ENCODE data around the gene KRTAP16-1. TPM values are rescaled to one million over a fixed set of nuclear protein-coding genes. Genes with fewer than 3 reads are reported as not detected.
A peak's percentile ranks its signal among the peaks of the same experiment; 100 is the strongest.

Gene KRTAP16-1
- total and polyA plus RNA-seq, 2 of the 8 experiments (the other 6 are each of a cell fraction or from before 2014, with no cell fraction given), result not detected

DNA sequence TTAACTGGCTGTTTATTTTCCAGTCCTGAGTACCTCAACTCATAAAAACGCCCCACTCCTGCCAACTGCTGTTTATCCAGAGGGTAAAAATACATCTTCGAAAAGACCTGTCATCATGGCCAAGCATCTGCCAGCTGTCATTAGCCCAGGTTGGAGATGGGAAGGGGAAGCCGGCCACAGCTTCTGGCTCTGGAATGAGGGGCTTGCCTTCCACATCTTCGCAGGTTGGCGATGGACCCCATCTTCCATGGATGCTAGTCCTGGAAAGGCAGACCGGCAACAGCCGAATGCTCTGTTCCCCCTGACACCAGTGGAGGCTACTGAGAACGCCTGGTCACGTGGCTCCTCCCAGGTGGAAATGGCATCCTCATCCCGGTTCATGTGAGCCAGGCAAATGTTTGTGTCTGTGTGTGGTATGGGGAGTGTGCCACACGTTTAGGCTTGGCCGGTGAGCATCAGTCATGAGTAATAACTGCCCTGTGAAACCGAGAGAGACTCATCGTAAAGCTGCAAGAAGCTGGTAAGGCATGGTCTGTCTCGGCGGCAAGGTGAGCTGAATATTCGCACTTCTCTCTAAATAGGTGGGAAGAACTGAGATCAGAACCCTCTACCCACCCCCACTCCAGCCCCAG, 6.8 kb upstream of the KRTAP16-1 start:
- CTCF ChIA-PET (ENCODE audit: partially characterized antibody), result interaction anchor here (2.7 kb wide), 1 partner anchor 13 kb away, joined by 9 read pairs; no protein-coding TSS in a partner anchor
- H3K56ac ChIP-seq (replicated peaks; ENCODE audit: insufficient read length, low read depth, low read length), result no peak overlapping the region
- H3K18ac ChIP-seq (ENCODE audit: extremely low read depth, low read length), result no peak overlapping the region
- H3K27ac ChIP-seq (ENCODE audit: low read depth, low read length), result no peak overlapping the region
- H3K9me3 ChIP-seq (ENCODE audit: insufficient read depth in 2 of 2, low read depth in 1 of 2, low read length in 1 of 2), result 0 out of 4 replicates have a peak, but pooled peaks cover 0 to 5% of the 10 kb centered on the region in 2 experiments
- H3K14ac ChIP-seq (ENCODE audit: insufficient read length), result no peak overlapping the region
- H2BK120ac ChIP-seq (replicated peaks; ENCODE audit: low read depth, low read length), result no peak overlapping the region
- no peaks in the 10 kb centered on the region for H3K36me3 ChIP-seq (ENCODE audit: control insufficient read depth in 2 of 4, insufficient read depth in 4 of 4, low read length in 3 of 4)
- H3K23me2 ChIP-seq (ENCODE audit: low read depth, low read length), result no peaks in the 10 kb centered on the region
- no peaks in the 10 kb centered on the region for H3K79me2 ChIP-seq (ENCODE audit: control insufficient read depth in 1 of 2, insufficient read depth in 2 of 2, low read length in 2 of 2)
- no peak overlapping the region for H4K5ac ChIP-seq (ENCODE audit: insufficient read length, low read depth, low read length)
- H2BK20ac ChIP-seq (ENCODE audit: low read length), result no peak overlapping the region
- no peak overlapping the region for H3K23ac ChIP-seq (ENCODE audit: insufficient read length)
- H4K20me1 ChIP-seq (replicated peaks in 1 of 2; ENCODE audit: control insufficient read depth in 1 of 2, insufficient read depth in 2 of 2, low read length in 2 of 2), result no peaks in the 10 kb centered on the region
- no peaks in the 10 kb centered on the region for H3K27me3 ChIP-seq (replicated peaks in 1 of 4; ENCODE audit: control insufficient read depth in 3 of 4, extremely low read depth in 1 of 4, insufficient read depth in 3 of 4, low read length in 3 of 4)
- H2AFZ ChIP-seq (ENCODE audit: low read length), result no peak overlapping the region
- peak overlapping the region; percentile 48; the same call in 1 of the 2 replicates for H4K8ac ChIP-seq (ENCODE audit: extremely low read depth, insufficient read depth, low read length)
- no peaks in the 10 kb centered on the region for H3K79me1 ChIP-seq (ENCODE audit: low read depth, low read length)
- 89% methylated on average over 17 of the region's 17 CpGs; no CpG with 5 or more reads in 1 of the 2 experiments for WGBS, 2 experiments (ENCODE audit: extremely low coverage in 1 of 2, insufficient coverage in 1 of 2, insufficient read length in 1 of 2, insufficient replicate concordance in 2 of 2, low coverage in 1 of 2, low lambda C conversion rate in 2 of 2, missing lambda C conversion rate in 1 of 2)
- H3K4me3 ChIP-seq (ENCODE audit: extremely low read depth in 1 of 4, insufficient read depth in 2 of 4, low read depth in 3 of 4, low read length in 4 of 4), result no peak overlapping the region
- H3K4me1 ChIP-seq (replicated peaks in 1 of 4; ENCODE audit: control insufficient read depth in 3 of 4, insufficient read depth in 4 of 4, low read length in 3 of 4), result 0 out of 7 replicates have a peak, but pooled peaks cover 0 to 2% (median 0%) of the 10 kb centered on the region in 4 experiments
- FAIRE-seq (no peak), DNase-seq (ENCODE audit: low read depth in 1 of 2, low spot score in 2 of 2) (no peak)
- POLR2A ChIA-PET (ENCODE audit: partially characterized antibody), result no interaction called here
- no peak overlapping the region for H2BK15ac ChIP-seq (ENCODE audit: low read length)
- H3K9ac ChIP-seq (replicated peaks in 1 of 4; ENCODE audit: extremely low read depth in 1 of 4, low read depth in 3 of 4, low read length in 3 of 4), result no peak overlapping the region
- H2BK12ac ChIP-seq (ENCODE audit: low read depth, low read length), result no peak overlapping the region
- no peak overlapping the region for H4K91ac ChIP-seq (replicated peaks; ENCODE audit: insufficient read length, low read length)
- H3K4ac ChIP-seq (replicated peaks; ENCODE audit: insufficient read length, low read depth, low read length), result no peak overlapping the region
- no peak overlapping the region for H2AK5ac ChIP-seq (ENCODE audit: low read depth, low read length)
- H3K4me2 ChIP-seq (ENCODE audit: insufficient read depth in 1 of 2, low read depth in 2 of 2, low read length in 2 of 2), result no peak overlapping the region
- H2BK5ac ChIP-seq (ENCODE audit: low read depth, low read length), result no peak overlapping the region
- TF ChIP-seq CBX5 (IDR thresholded peaks at IDR 0.05; ENCODE audit: low read depth, low read length) (no peak), SP1 (IDR thresholded peaks at IDR 0.05; ENCODE audit: low read depth, low read length) (no peak), SIX5 (IDR thresholded peaks at IDR 0.05; ENCODE audit: low read depth, low read length) (no peak), RAD21 (IDR thresholded peaks at IDR 0.05 in 1 of 2, conservative IDR thresholded peaks at IDR 0.05 in 1 of 2; ENCODE audit: low read depth in 2 of 2, low read length in 2 of 2) (no peak), POLR2A (IDR thresholded peaks at IDR 0.05; ENCODE audit: control extremely low read depth in 1 of 2, low read depth in 2 of 2, low read length in 2 of 2) (no peak), TEAD4 (IDR thresholded peaks at IDR 0.05; ENCODE audit: low read depth, low read length) (no peak), KDM5A (IDR thresholded peaks at IDR 0.05; ENCODE audit: low read length) (no peak), HDAC6 (IDR thresholded peaks at IDR 0.05; ENCODE audit: low read depth, low read length) (no peak), SIRT6 (IDR thresholded peaks at IDR 0.05; ENCODE audit: low read length) (no peak), EGR1 (IDR thresholded peaks at IDR 0.05; ENCODE audit: borderline replicate concordance, low read depth, low read length) (no peak), TBP (IDR thresholded peaks at IDR 0.05; ENCODE audit: low read depth, low read length) (no peak)
- TF ChIP-seq, protein P1, sequence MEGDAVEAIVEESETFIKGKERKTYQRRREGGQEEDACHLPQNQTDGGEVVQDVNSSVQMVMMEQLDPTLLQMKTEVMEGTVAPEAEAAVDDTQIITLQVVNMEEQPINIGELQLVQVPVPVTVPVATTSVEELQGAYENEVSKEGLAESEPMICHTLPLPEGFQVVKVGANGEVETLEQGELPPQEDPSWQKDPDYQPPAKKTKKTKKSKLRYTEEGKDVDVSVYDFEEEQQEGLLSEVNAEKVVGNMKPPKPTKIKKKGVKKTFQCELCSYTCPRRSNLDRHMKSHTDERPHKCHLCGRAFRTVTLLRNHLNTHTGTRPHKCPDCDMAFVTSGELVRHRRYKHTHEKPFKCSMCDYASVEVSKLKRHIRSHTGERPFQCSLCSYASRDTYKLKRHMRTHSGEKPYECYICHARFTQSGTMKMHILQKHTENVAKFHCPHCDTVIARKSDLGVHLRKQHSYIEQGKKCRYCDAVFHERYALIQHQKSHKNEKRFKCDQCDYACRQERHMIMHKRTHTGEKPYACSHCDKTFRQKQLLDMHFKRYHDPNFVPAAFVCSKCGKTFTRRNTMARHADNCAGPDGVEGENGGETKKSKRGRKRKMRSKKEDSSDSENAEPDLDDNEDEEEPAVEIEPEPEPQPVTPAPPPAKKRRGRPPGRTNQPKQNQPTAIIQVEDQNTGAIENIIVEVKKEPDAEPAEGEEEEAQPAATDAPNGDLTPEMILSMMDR (IDR thresholded peaks at IDR 0.05; ENCODE audit: control extremely low read depth in 1 of 3, insufficient read depth in 1 of 3, low read depth in 1 of 3, low read length in 3 of 3), result no peak
